HL-60 (cell line): ENCODE measurements around the gene FABP1.

Source experiments
- CTCF ChIP-seq: IDR thresholded peaks from one replicate; pipeline ENCODE4 v1.5.1; 2011; ENCODE audit warnings: low read length, control low read depth, inconsistent platforms; ENCODE audit not compliant: insufficient read depth
- GABPA ChIP-seq: IDR thresholded peaks from 2 replicates; pipeline ENCODE4 v1.6.1; 2012; ENCODE audit warnings: low read depth
- POLR2AphosphoS5 ChIP-seq: IDR thresholded peaks from 2 replicates; pipeline ENCODE4 v1.6.1; 2012; ENCODE audit warnings: low read depth
- REST ChIP-seq: IDR thresholded peaks from 2 replicates; pipeline ENCODE4 v1.6.1; 2012; ENCODE audit warnings: low read depth; ENCODE audit not compliant: insufficient replicate concordance

GRCh38 chr2:88129313-88129959 lies 1.6 kb upstream of the FABP1 start:
- no peak for TF ChIP-seq CTCF
- TF ChIP-seq POLR2AphosphoS5, result no peak
- TF ChIP-seq GABPA, result no peak
- no peak for TF ChIP-seq REST
